ENCODE data around the gene ALCAM. TPM values are rescaled to one million over a fixed set of nuclear protein-coding genes. Genes with fewer than 3 reads are reported as not detected.

Gene ALCAM
- total RNA-seq, 1 experiment from 2014 or later: 32.3 TPM

- TF ChIP-seq, protein P1, sequence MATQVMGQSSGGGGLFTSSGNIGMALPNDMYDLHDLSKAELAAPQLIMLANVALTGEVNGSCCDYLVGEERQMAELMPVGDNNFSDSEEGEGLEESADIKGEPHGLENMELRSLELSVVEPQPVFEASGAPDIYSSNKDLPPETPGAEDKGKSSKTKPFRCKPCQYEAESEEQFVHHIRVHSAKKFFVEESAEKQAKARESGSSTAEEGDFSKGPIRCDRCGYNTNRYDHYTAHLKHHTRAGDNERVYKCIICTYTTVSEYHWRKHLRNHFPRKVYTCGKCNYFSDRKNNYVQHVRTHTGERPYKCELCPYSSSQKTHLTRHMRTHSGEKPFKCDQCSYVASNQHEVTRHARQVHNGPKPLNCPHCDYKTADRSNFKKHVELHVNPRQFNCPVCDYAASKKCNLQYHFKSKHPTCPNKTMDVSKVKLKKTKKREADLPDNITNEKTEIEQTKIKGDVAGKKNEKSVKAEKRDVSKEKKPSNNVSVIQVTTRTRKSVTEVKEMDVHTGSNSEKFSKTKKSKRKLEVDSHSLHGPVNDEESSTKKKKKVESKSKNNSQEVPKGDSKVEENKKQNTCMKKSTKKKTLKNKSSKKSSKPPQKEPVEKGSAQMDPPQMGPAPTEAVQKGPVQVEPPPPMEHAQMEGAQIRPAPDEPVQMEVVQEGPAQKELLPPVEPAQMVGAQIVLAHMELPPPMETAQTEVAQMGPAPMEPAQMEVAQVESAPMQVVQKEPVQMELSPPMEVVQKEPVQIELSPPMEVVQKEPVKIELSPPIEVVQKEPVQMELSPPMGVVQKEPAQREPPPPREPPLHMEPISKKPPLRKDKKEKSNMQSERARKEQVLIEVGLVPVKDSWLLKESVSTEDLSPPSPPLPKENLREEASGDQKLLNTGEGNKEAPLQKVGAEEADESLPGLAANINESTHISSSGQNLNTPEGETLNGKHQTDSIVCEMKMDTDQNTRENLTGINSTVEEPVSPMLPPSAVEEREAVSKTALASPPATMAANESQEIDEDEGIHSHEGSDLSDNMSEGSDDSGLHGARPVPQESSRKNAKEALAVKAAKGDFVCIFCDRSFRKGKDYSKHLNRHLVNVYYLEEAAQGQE (IDR thresholded peaks at IDR 0.05; ENCODE audit: insufficient read depth in 1 of 2, low read depth in 2 of 2, low read length in 1 of 2): no peak
- TF ChIP-seq POLR2AphosphoS5 (IDR thresholded peaks at IDR 0.05; ENCODE audit: low read depth, low read length) (no peak), SIN3A (IDR thresholded peaks at IDR 0.05; ENCODE audit: borderline replicate concordance, insufficient read depth, low read depth, low read length) (no peak), TCF7L2 (IDR thresholded peaks at IDR 0.05; ENCODE audit: low read depth, low read length) (no peak)
- TF ChIP-seq, protein P2, sequence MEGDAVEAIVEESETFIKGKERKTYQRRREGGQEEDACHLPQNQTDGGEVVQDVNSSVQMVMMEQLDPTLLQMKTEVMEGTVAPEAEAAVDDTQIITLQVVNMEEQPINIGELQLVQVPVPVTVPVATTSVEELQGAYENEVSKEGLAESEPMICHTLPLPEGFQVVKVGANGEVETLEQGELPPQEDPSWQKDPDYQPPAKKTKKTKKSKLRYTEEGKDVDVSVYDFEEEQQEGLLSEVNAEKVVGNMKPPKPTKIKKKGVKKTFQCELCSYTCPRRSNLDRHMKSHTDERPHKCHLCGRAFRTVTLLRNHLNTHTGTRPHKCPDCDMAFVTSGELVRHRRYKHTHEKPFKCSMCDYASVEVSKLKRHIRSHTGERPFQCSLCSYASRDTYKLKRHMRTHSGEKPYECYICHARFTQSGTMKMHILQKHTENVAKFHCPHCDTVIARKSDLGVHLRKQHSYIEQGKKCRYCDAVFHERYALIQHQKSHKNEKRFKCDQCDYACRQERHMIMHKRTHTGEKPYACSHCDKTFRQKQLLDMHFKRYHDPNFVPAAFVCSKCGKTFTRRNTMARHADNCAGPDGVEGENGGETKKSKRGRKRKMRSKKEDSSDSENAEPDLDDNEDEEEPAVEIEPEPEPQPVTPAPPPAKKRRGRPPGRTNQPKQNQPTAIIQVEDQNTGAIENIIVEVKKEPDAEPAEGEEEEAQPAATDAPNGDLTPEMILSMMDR (IDR thresholded peaks at IDR 0.05): no peak
- no peak overlapping the region for H3K27ac ChIP-seq (ENCODE audit: low read length)
- no peaks in the 10 kb centered on the region for H3K27me3 ChIP-seq (ENCODE audit: control insufficient read depth, insufficient read depth, low read length)
- no TSS peak for BruUV-seq (replicated peaks)
- ATAC-seq: no peak
- no peak for DNase-seq (ENCODE audit: low read depth, low spot score)
- no peaks in the 10 kb centered on the region for H3K36me3 ChIP-seq (ENCODE audit: control insufficient read depth, insufficient read depth, low read length)
- in situ Hi-C loops (cut with HindIII; ENCODE audit: low pct_unique_long_range_greater_than_20kb, low sequenced_read_pairs) (no loop called here), intact Hi-C loops (cut with micrococcal nuclease; ENCODE audit: unreplicated experiment) (no loop called here)
- no peaks in the 10 kb centered on the region for H3K4me1 ChIP-seq (ENCODE audit: control insufficient read depth, insufficient read depth, low read length)
- POLR2A ChIA-PET: no interaction called here
- CTCF ChIA-PET: no interaction called here
- H3K9me3 ChIP-seq (ENCODE audit: control insufficient read depth, insufficient read depth, low read depth, low read length): no peaks in the 10 kb centered on the region
- no peak overlapping the region for H3K4me3 ChIP-seq (ENCODE audit: low read depth in 2 of 2, low read length in 2 of 2)
Observed at GRCh38 chr3:105423397-105423796, 56.7 kb downstream of the ALCAM start.

DNA sequence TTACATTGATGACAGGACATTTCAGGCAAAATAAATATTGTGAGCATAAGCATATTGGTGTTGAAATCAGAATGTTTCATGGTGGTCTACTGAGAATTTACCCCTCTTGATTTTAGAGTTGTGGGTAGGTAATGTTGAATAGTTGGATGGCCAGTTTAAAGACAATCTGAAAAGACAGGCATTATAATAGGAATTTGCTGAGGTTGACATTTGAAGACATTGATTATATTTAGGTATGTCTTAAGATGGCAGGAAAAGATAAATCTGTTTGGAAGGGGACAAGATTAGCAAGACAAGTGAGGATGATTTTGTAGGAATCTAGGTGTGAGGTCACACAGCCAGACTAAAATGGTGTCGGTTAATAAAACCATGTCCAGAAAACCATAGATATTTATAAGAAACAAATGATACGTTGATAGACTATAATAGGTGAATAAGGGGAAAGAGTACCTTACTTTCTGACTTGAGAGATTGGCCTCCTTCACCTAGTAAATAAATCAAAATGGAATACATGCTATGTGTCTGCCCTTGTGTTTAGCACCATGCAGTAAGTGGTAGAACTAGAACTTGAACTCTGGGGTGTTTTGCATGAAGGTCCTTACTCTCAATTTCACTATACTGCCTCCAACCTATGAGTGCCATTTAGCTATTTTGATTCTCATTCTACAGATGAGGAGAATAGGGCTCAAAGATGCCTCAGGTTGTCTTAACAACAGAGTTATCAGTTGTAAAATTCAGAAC lies 57.9 kb downstream of the ALCAM start:
- CTCF ChIA-PET: no interaction called here
- intact Hi-C loops (cut with micrococcal nuclease; ENCODE audit: unreplicated experiment): no loop called here
- no peaks in the 10 kb centered on the region for H3K9me3 ChIP-seq (ENCODE audit: control insufficient read depth, insufficient read depth, low read depth, low read length)
- no peaks in the 10 kb centered on the region for H3K36me3 ChIP-seq (ENCODE audit: control insufficient read depth, insufficient read depth, low read length)
- H3K27me3 ChIP-seq (ENCODE audit: control insufficient read depth, insufficient read depth, low read length): no peaks in the 10 kb centered on the region
- ATAC-seq: no peak
- POLR2A ChIA-PET: no interaction called here
- TF ChIP-seq, protein P2 (IDR thresholded peaks at IDR 0.05): no peak
- no peak for TF ChIP-seq SIN3A (IDR thresholded peaks at IDR 0.05; ENCODE audit: borderline replicate concordance, insufficient read depth, low read depth, low read length)
- BruUV-seq (replicated peaks): no TSS peak
- no peak for DNase-seq (ENCODE audit: low read depth, low spot score)
- H3K4me1 ChIP-seq (ENCODE audit: control insufficient read depth, insufficient read depth, low read length): no peaks in the 10 kb centered on the region
- in situ Hi-C loops (cut with HindIII; ENCODE audit: low pct_unique_long_range_greater_than_20kb, low sequenced_read_pairs): no loop called here
- H3K27ac ChIP-seq (ENCODE audit: low read length): no peak overlapping the region
- no peak overlapping the region for H3K4me3 ChIP-seq (ENCODE audit: low read depth in 2 of 2, low read length in 2 of 2)

Measured in Panc1 (cell line).